ENCODE measurements around the gene MAP3K13.

MAP3K13 gene

GRCh38 chr3:185424435-185424834, 61.5 kb downstream of the MAP3K13 start:
- TF ChIP-seq SIN3A (IDR thresholded peaks at IDR 0.05; ENCODE audit: borderline replicate concordance, insufficient read depth, low read length) (no peak), TAF1 (IDR thresholded peaks at IDR 0.05; ENCODE audit: borderline replicate concordance, insufficient read depth, low read length) (no peak), REST (IDR thresholded peaks at IDR 0.05; ENCODE audit: insufficient read depth in 1 of 2, low read depth in 2 of 2, low read length in 2 of 2) (no peak), FOXP2 (optimal IDR thresholded peaks at IDR 0.05; ENCODE audit: borderline replicate concordance, extremely low read depth, extremely low read length, insufficient read depth) (no peak), POLR2AphosphoS5 (IDR thresholded peaks at IDR 0.05; ENCODE audit: low read depth, low read length) (no peak)

GRCh38 chr3:185430375-185430774, 67.4 kb downstream of the MAP3K13 start:
- TF ChIP-seq TAF1 (IDR thresholded peaks at IDR 0.05; ENCODE audit: borderline replicate concordance, insufficient read depth, low read length), result no peak

- no peak for TF ChIP-seq SIN3A (IDR thresholded peaks at IDR 0.05; ENCODE audit: borderline replicate concordance, insufficient read depth, low read length)
- TF ChIP-seq REST (IDR thresholded peaks at IDR 0.05; ENCODE audit: insufficient read depth in 1 of 2, low read depth in 2 of 2, low read length in 2 of 2), result no peak
- no peak for TF ChIP-seq FOXP2 (optimal IDR thresholded peaks at IDR 0.05; ENCODE audit: borderline replicate concordance, extremely low read depth, extremely low read length, insufficient read depth)
- TF ChIP-seq POLR2AphosphoS5 (IDR thresholded peaks at IDR 0.05; ENCODE audit: low read depth, low read length), result no peak
- TF ChIP-seq TAF1 (IDR thresholded peaks at IDR 0.05; ENCODE audit: borderline replicate concordance, insufficient read depth, low read length), result no peak
These were observed 77.0 kb downstream of the MAP3K13 start for GRCh38 chr3:185439745-185440466.

GRCh38 chr3:185442031-185442430, 79.1 kb downstream of the MAP3K13 start:
- TF ChIP-seq REST (IDR thresholded peaks at IDR 0.05; ENCODE audit: insufficient read depth in 1 of 2, low read depth in 2 of 2, low read length in 2 of 2) (no peak), FOXP2 (optimal IDR thresholded peaks at IDR 0.05; ENCODE audit: borderline replicate concordance, extremely low read depth, extremely low read length, insufficient read depth) (no peak), TAF1 (IDR thresholded peaks at IDR 0.05; ENCODE audit: borderline replicate concordance, insufficient read depth, low read length) (no peak), SIN3A (IDR thresholded peaks at IDR 0.05; ENCODE audit: borderline replicate concordance, insufficient read depth, low read length) (no peak), POLR2AphosphoS5 (IDR thresholded peaks at IDR 0.05; ENCODE audit: low read depth, low read length) (no peak)

GRCh38 chr3:185444329-185444728, 81.4 kb downstream of the MAP3K13 start:
- TF ChIP-seq FOXP2 (optimal IDR thresholded peaks at IDR 0.05; ENCODE audit: borderline replicate concordance, extremely low read depth, extremely low read length, insufficient read depth), result no peak
- no peak for TF ChIP-seq REST (IDR thresholded peaks at IDR 0.05; ENCODE audit: insufficient read depth in 1 of 2, low read depth in 2 of 2, low read length in 2 of 2)
